OCI-LY3 (cell line): ENCODE data around the gene CYP2F1.
"Not testable (repeated sequence)": the region's sequence is repeated elsewhere in the genome, so short reads cannot be mapped to it uniquely, and the experiment has no call there.

Source experiments
- H2AFZ ChIP-seq: fragments of 200-600, 300-600 bp; shearing (Covaris generic); 2 replicates; pipeline ENCODE4 v1.6.0; 2014; ENCODE audit warnings: antibody characterized with exemption, low read depth, low read length
- H3K27ac ChIP-seq: fragments of 200-600, 300-600 bp; sonication (generic); 2 replicates; pipeline ENCODE4 v1.5.1; 2014; ENCODE audit warnings: mild to moderate bottlenecking, low read length, moderate library complexity, mixed read lengths
- H3K27me3 ChIP-seq: fragments of 200-600, 300-600 bp; sonication (generic); 2 replicates; pipeline ENCODE4 v1.6.1; 2014; ENCODE audit warnings: low read depth, low read length, mixed read lengths
- H3K36me3 ChIP-seq: fragments of 200-600, 300-600 bp; sonication (generic); replicated peaks from 2 replicates; pipeline ENCODE3; 2014; ENCODE audit warnings: low read depth, low read length, mixed read lengths
- H3K4me1 ChIP-seq: fragments of 300-600, 200-600 bp; sonication (generic); 2 replicates; pipeline ENCODE4 v1.6.1; 2014; ENCODE audit warnings: low read length, mixed read lengths
- H3K4me2 ChIP-seq: fragments of 200-600, 300-600 bp; sonication (generic); 2 replicates; pipeline ENCODE4 v1.6.1; 2014; ENCODE audit warnings: low read length, mixed read lengths
- H3K4me3 ChIP-seq: fragments of 300-600, 200-600 bp; sonication (generic); 2 replicates; pipeline ENCODE4 v1.5.1; 2014; ENCODE audit warnings: antibody characterized with exemption, mild to moderate bottlenecking, low read length, moderate library complexity
- H3K79me2 ChIP-seq: fragments of 300-600, 200-600 bp; shearing (Covaris generic); 2 replicates; pipeline ENCODE4 v1.6.1; 2014; ENCODE audit warnings: mild to moderate bottlenecking, low read length, mixed read lengths
- H3K9ac ChIP-seq: fragments of 300-600, 200-600 bp; shearing (Covaris generic); 2 replicates; pipeline ENCODE4 v1.6.0; 2014; ENCODE audit warnings: mild to moderate bottlenecking, low read length, moderate library complexity
- H3K9me3 ChIP-seq: fragments of 200-600, 300-600 bp; shearing (Covaris generic); 2 replicates; pipeline ENCODE4 v1.6.1; 2014; ENCODE audit warnings: low read length, mixed read lengths; ENCODE audit not compliant: insufficient read depth
- H4K20me1 ChIP-seq: fragments of 200-600, 300-600 bp; sonication (generic); 2 replicates; pipeline ENCODE4 v1.6.1; 2016; ENCODE audit warnings: low read length, mixed read lengths; ENCODE audit not compliant: insufficient read depth
- EZH2phosphoT487 ChIP-seq: fragments of 200-600 bp; shearing (Covaris generic); IDR thresholded peaks from 2 replicates; pipeline ENCODE4 v1.6.1; 2018; ENCODE audit warnings: antibody characterized with exemption, mixed run types, low read depth
- TF ChIP-seq, protein P1 (sequence below): fragments of 200-600, 300-600 bp; sonication (generic); IDR thresholded peaks from 2 replicates; pipeline ENCODE4 v1.5.1; 2014; ENCODE audit warnings: antibody characterized with exemption, low read length, low read depth

Gene CYP2F1

DNA sequence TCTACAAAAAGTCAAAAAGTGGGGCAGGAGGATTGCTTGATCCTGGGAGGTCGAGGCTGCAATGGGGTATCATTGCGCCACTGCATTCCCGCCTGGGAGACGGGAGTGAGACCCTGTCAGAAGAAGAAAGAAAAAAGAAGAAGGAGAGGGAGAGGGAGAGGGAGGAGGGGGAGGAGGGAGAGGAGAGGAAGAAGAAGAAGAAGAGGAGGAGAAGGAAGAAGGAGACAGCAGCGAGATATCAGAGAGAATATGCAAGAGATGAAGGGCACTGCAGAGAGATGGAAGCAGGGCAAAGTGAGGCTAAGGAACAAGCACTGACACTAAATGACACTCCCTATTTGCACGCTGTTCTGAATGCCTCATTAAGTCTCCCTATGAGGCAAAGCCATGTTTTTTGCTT lies 14.5 kb downstream of the CYP2F1 start:
- Histone ChIP-seq H3K36me3 (no peaks in the 10 kb centered on the region), H3K27me3 (peaks cover 5% of the 10 kb centered on the region), H3K79me2 (no peaks in the 10 kb centered on the region), H3K4me2 (no peak overlapping the region), H3K4me1 (no peaks in the 10 kb centered on the region), H3K4me3 (no peak overlapping the region), H2AFZ (no peak overlapping the region), H3K9me3 (no peaks in the 10 kb centered on the region), H4K20me1 (no peaks in the 10 kb centered on the region), H3K27ac (no peak overlapping the region), H3K9ac (no peak overlapping the region)
- TF ChIP-seq, protein P1, sequence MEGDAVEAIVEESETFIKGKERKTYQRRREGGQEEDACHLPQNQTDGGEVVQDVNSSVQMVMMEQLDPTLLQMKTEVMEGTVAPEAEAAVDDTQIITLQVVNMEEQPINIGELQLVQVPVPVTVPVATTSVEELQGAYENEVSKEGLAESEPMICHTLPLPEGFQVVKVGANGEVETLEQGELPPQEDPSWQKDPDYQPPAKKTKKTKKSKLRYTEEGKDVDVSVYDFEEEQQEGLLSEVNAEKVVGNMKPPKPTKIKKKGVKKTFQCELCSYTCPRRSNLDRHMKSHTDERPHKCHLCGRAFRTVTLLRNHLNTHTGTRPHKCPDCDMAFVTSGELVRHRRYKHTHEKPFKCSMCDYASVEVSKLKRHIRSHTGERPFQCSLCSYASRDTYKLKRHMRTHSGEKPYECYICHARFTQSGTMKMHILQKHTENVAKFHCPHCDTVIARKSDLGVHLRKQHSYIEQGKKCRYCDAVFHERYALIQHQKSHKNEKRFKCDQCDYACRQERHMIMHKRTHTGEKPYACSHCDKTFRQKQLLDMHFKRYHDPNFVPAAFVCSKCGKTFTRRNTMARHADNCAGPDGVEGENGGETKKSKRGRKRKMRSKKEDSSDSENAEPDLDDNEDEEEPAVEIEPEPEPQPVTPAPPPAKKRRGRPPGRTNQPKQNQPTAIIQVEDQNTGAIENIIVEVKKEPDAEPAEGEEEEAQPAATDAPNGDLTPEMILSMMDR: no peak
- no peak for TF ChIP-seq EZH2phosphoT487

GRCh38 chr19:41131186-41131585 lies 17.0 kb downstream of the CYP2F1 start:
- Histone ChIP-seq H3K27me3 (peaks cover 5% of the 10 kb centered on the region), H3K9me3 (no peaks in the 10 kb centered on the region), H3K36me3 (no peaks in the 10 kb centered on the region), H3K9ac (no peak overlapping the region), H3K4me3 (no peak overlapping the region), H4K20me1 (no peaks in the 10 kb centered on the region), H3K27ac (no peak overlapping the region), H2AFZ (no peak overlapping the region), H3K79me2 (no peaks in the 10 kb centered on the region), H3K4me1 (no peaks in the 10 kb centered on the region), H3K4me2 (no peak overlapping the region)
- TF ChIP-seq EZH2phosphoT487: no peak
- TF ChIP-seq, protein P1: no peak

DNA sequence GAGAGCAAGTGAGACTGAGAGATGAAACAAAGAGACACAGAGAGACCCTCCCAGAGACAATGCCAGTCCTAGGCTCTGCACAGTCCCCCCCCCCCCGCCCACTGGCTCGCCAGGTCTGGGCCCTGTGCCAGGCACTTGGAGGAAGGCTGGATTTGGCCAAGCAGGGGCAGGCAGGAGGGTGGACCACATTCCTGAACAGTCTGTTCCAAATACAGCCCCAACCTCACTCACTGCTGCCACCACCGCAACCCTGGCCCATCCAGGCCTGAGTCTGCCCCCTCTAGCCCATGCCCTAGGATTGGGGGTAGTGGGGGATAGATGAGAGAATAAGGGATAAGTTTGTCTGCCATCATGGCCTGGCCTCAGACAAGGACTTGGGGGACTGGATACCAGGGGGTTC lies 19.0 kb downstream of the CYP2F1 start:
- Histone ChIP-seq H3K4me3 (no peak overlapping the region), H2AFZ (no peak overlapping the region), H4K20me1 (no peaks in the 10 kb centered on the region), H3K79me2 (no peaks in the 10 kb centered on the region), H3K36me3 (no peaks in the 10 kb centered on the region), H3K4me2 (no peak overlapping the region), H3K9me3 (no peaks in the 10 kb centered on the region), H3K27me3 (peaks cover 5% of the 10 kb centered on the region), H3K27ac (no peak overlapping the region), H3K9ac (no peak overlapping the region), H3K4me1 (no peaks in the 10 kb centered on the region)
- TF ChIP-seq EZH2phosphoT487: no peak
- TF ChIP-seq, protein P1: no peak

DNA sequence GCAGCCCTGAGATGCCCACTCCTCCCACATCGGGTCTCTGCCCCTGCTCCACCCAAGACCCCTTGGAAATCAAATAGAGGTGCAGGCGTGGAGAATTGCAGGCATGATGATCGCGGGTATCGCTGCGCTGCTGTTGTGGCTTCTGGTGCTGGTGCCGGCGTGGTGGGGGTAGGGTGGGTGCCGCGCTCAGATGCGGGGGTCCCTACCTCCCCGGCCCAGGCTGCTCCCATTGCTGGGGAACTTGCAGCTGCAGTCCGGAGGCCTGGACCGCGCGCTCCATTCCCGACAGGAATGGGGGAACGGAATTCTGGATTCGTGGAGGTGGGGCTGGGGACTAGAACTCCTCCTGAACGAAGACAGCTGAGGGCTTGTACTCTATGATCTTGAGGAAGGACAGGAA lies 20.4 kb downstream of the CYP2F1 start:
- Histone ChIP-seq H3K27ac (no peak overlapping the region), H3K4me2 (no peak overlapping the region), H3K4me3 (no peak overlapping the region), H3K79me2 (no peaks in the 10 kb centered on the region), H3K27me3 (peaks cover 5% of the 10 kb centered on the region), H3K36me3 (no peaks in the 10 kb centered on the region), H3K4me1 (no peaks in the 10 kb centered on the region), H3K9ac (no peak overlapping the region), H2AFZ (no peak overlapping the region), H3K9me3 (no peaks in the 10 kb centered on the region), H4K20me1 (no peaks in the 10 kb centered on the region)
- TF ChIP-seq EZH2phosphoT487: no peak
- TF ChIP-seq, protein P1: no peak

DNA sequence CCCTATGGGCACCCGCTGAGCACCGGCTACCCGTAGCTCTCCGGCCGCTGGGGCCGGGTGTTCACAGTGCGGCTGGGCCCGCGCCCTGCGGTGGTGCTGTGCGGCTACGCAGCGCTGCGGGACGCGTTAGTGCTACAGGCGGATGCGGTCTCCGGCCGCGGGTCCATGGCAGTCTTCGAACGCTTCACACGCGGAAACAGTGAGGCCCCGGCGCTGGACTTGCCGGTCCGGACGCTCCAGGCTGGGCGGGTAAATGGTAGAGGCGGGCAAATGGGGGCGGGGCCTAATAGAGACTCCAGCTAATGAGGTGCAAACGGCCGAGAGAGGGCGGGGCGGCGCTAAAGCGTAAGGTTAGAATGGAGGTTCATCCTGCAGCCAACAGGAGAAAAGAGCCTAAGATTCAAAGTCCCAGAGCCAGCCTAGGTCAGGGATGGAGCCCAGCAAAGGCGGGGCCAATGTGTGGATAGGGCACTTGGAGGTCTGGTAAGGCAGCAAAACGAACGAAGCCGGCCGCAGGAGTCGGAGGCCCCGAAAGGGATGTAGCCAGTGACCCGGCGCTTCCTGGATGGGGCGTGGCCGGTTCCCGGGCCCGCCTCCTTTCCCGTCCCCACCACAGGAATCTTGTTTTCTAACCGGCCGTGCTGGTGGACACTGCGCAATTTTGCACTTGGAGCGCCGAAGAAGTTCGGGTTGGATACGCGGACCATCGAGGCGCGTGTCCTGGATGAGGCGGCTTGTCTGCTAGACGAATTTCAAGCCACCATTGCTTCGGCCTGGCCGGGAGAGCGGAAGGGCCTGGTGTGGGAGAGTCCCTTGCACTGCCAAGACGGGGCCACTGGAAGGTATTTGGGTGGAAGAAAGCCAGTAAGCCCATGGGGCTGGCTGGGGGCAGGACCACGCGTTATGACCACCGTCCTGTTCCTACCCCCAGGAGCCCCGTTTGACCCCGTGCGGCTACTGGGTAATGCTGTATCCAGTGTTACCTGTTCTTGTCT lies 21.5 kb downstream of the CYP2F1 start:
- not testable (repeated sequence) for H3K27ac ChIP-seq, H3K4me3 ChIP-seq, H3K4me2 ChIP-seq, H3K36me3 ChIP-seq, H2AFZ ChIP-seq, H3K9me3 ChIP-seq, H3K79me2 ChIP-seq, H3K4me1 ChIP-seq, H3K9ac ChIP-seq, H4K20me1 ChIP-seq
- H3K27me3 ChIP-seq: peaks cover 10% of the 10 kb centered on the region
